IMR-90 (cell line): Measurements from ENCODE around the gene AHR. TPM values are rescaled to one million over a fixed set of nuclear protein-coding genes. Genes with fewer than 3 reads are reported as not detected.

ENCODE experiments used
- ATAC-seq: fragments of 200-7000 bp; cut with Tn5 transposase; 2 replicates; pipeline ENCODE4 v1.9.1; 2020; ENCODE audit warnings: low read depth, mild to moderate bottlenecking, moderate library complexity
- BruUV-seq: library from RNA; stranded (reverse); fragments of 400-500 nt; replicated peaks from 2 replicates; lab custom pipeline; 2021; lab: Mats Ljungman, UMichigan
- CTCF ChIA-PET: fragments of 300-600 bp; formaldehyde crosslinking; extraction: SDS; loops from one replicate; lab custom pipeline; 2021; ENCODE audit warnings: antibody characterized with exemption; lab: Yijun Ruan, JAX
- POLR2A ChIA-PET: fragments of 300-600 bp; sonication (Branson Sonifier 250); formaldehyde crosslinking; loops from one replicate; lab custom pipeline; 2022; ENCODE audit warnings: antibody characterized with exemption; ENCODE audit not compliant: unreplicated experiment; lab: Charles Lee
- DNase-seq: peaks from one replicate; pipeline ENCODE4 v3.0.0; 2013
- H2AFZ ChIP-seq: replicated peaks from 2 replicates; pipeline ENCODE3; 2013; ENCODE audit warnings: low read length, mild to moderate bottlenecking; ENCODE audit not compliant: poor library complexity
- H2AK5ac ChIP-seq: 2 replicates; pipeline ENCODE4 v1.6.1; 2013; ENCODE audit warnings: low read depth, low read length, inconsistent platforms
- H2AK9ac ChIP-seq: replicated peaks from 2 replicates; pipeline ENCODE3; 2013; ENCODE audit warnings: mild to moderate bottlenecking, low read depth, low read length, moderate library complexity; ENCODE audit not compliant: poor library complexity
- H2BK120ac ChIP-seq: 2 replicates; pipeline ENCODE4 v1.6.1; 2013; ENCODE audit warnings: low read depth, low read length, inconsistent platforms
- H2BK15ac ChIP-seq: 3 replicates; pipeline ENCODE4 v1.6.1; 2013; ENCODE audit warnings: low read depth, low read length, inconsistent platforms
- H2BK20ac ChIP-seq: 2 replicates; pipeline ENCODE4 v1.6.1; 2013; ENCODE audit warnings: low read depth, mild to moderate bottlenecking, inconsistent platforms, low read length, moderate library complexity
- H2BK5ac ChIP-seq: 2 replicates; pipeline ENCODE4 v1.6.1; 2013; ENCODE audit warnings: mild to moderate bottlenecking, low read depth, low read length, inconsistent platforms; ENCODE audit not compliant: poor library complexity, severe bottlenecking
- H3K14ac ChIP-seq: replicated peaks from 2 replicates; pipeline ENCODE4 v1.6.1; 2013; ENCODE audit warnings: low read depth, low read length, inconsistent platforms
- H3K18ac ChIP-seq: 2 replicates; pipeline ENCODE4 v1.6.1; 2013; ENCODE audit warnings: low read depth, low read length, control low read depth
- H3K23ac ChIP-seq: 2 replicates; pipeline ENCODE4 v1.6.1; 2013; ENCODE audit warnings: low read depth, low read length, inconsistent platforms
- H3K27ac ChIP-seq: 2 replicates; pipeline ENCODE4 v1.5.1; 2013; ENCODE audit warnings: mild to moderate bottlenecking, control low read depth, low read length; ENCODE audit not compliant: insufficient read depth
- H3K27me3 ChIP-seq: 2 replicates; pipeline ENCODE4 v1.6.1; 2013; ENCODE audit warnings: low read length; ENCODE audit not compliant: control insufficient read depth, insufficient read depth
- H3K36me3 ChIP-seq: 2 replicates; pipeline ENCODE4 v1.6.1; 2013; ENCODE audit warnings: low read length, mixed read lengths; ENCODE audit not compliant: control insufficient read depth, insufficient read depth
- H3K4ac ChIP-seq: 2 replicates; pipeline ENCODE4 v1.6.1; 2013; ENCODE audit warnings: low read depth, low read length, inconsistent platforms
- H3K4me1 ChIP-seq: 2 replicates; pipeline ENCODE4 v1.6.1; 2013; ENCODE audit warnings: low read length, mixed read lengths; ENCODE audit not compliant: control insufficient read depth, insufficient read depth
- H3K4me2 ChIP-seq: 2 replicates; pipeline ENCODE4 v1.6.1; 2013; ENCODE audit warnings: low read depth, mild to moderate bottlenecking, control low read depth, low read length, moderate library complexity
- H3K4me3 ChIP-seq: 2 replicates; pipeline ENCODE4 v1.5.1; 2013; ENCODE audit warnings: low read depth, mild to moderate bottlenecking, control low read depth, low read length, moderate library complexity; ENCODE audit not compliant: insufficient read depth
- H3K56ac ChIP-seq: 2 replicates; pipeline ENCODE4 v1.6.1; 2013; ENCODE audit warnings: low read length, inconsistent platforms; ENCODE audit not compliant: insufficient read depth; ENCODE audit errors: extremely low read depth
- H3K79me1 ChIP-seq, 2 experiments: 2 replicates each; pipeline ENCODE4 v1.6.1; 2013; ENCODE audit warnings: low read length in 2 of 2, inconsistent platforms in 1 of 2, low read depth in 1 of 2
- H3K9ac ChIP-seq: 2 replicates; pipeline ENCODE4 v1.6.1; 2013; ENCODE audit warnings: low read depth, low read length, control low read depth
- H3K9me1 ChIP-seq: 2 replicates; pipeline ENCODE4 v1.6.1; 2013; ENCODE audit warnings: low read length, inconsistent platforms; ENCODE audit not compliant: insufficient read depth
- H3K9me3 ChIP-seq: 2 replicates; pipeline ENCODE4 v1.6.1; 2013; ENCODE audit warnings: low read length; ENCODE audit not compliant: control insufficient read depth, insufficient read depth
- H4K20me1 ChIP-seq: 2 replicates; pipeline ENCODE4 v1.6.1; 2013; ENCODE audit warnings: low read length, inconsistent platforms; ENCODE audit not compliant: insufficient read depth
- H4K5ac ChIP-seq: 2 replicates; pipeline ENCODE4 v1.6.1; 2013; ENCODE audit warnings: mild to moderate bottlenecking, low read depth, low read length, control low read depth
- H4K8ac ChIP-seq, 2 experiments: 2 replicates each; pipeline ENCODE4 v1.6.1; 2013; ENCODE audit warnings: low read depth in 2 of 2, low read length in 2 of 2, control low read depth in 1 of 2, inconsistent platforms in 1 of 2
- H4K91ac ChIP-seq: 2 replicates; pipeline ENCODE4 v1.6.1; 2013; ENCODE audit warnings: low read depth, low read length, inconsistent platforms; ENCODE audit not compliant: insufficient read depth
- BHLHE40 ChIP-seq: fragments of 150-350 bp; IDR thresholded peaks from 2 replicates; pipeline ENCODE4 v1.6.1; 2016; ENCODE audit warnings: mild to moderate bottlenecking, low read depth, low read length
- MXI1 ChIP-seq: IDR thresholded peaks from 2 replicates; pipeline ENCODE4 v1.6.1; 2012; ENCODE audit warnings: low read depth, mild to moderate bottlenecking, low read length, moderate library complexity, borderline replicate concordance
- RFX5 ChIP-seq: IDR thresholded peaks from 2 replicates; pipeline ENCODE4 v1.8.0; 2012; ENCODE audit warnings: low read depth, mild to moderate bottlenecking, low read length, moderate library complexity
- SMC3 ChIP-seq: fragments of 150-350 bp; IDR thresholded peaks from 2 replicates; pipeline ENCODE4 v1.6.1; 2016; ENCODE audit warnings: low read depth, mild to moderate bottlenecking, antibody characterized with exemption, low read length, moderate library complexity
- WGBS, 2 experiments: methylation state at CpG; one replicate each; pipeline versions ENCODE4 v1.1.5 to v1.1.7; 2013; ENCODE audit warnings: missing lambda C conversion rate in 2 of 2; ENCODE audit not compliant: insufficient read length in 1 of 2; ENCODE audit errors: extremely low coverage in 2 of 2; 5-methylcytosine and 5-hydroxymethylcytosine counted together
- dilution Hi-C: fragments of 300-500 bp; cut with HindIII; formaldehyde crosslinking; loops from one replicate; pipeline ENCODE4 v1.14.3; 2018; ENCODE audit warnings: low sequenced_read_pairs; ENCODE audit not compliant: unreplicated experiment
- in situ Hi-C: fragments of 300-500 bp; cut with MboI; formaldehyde crosslinking; loops from 3 replicates; pipeline ENCODE4 v1.14.3; 2019; ENCODE audit warnings: low sequenced_read_pairs, inconsistent platforms, mixed read lengths
- intact Hi-C: fragments of 100-400 bp; cut with micrococcal nuclease; formaldehyde crosslinking; loops from 2 replicates; pipeline ENCODE4 v1.10.0; 2022
- polyA plus RNA-seq, 3 experiments: library from polyadenylated mRNA; depleted of rRNA; stranded (reverse); fragments of >200 nt; gene quantifications; 2 replicates each; pipeline ENCODE4 v1.2.3, GENCODE V29; 2012; ENCODE audit warnings: low replicate concordance in 1 of 3
- total RNA-seq: library from RNA; depleted of rRNA; stranded (reverse); fragments of >200 nt; gene quantifications from 2 replicates; pipeline ENCODE4 v1.2.3, GENCODE V29; 2012

Gene AHR
- total and polyA plus RNA-seq, 2 of the 4 experiments (the other 2 are of a cell fraction) = 6.9 to 55.2 TPM

- Histone ChIP-seq H2AFZ (no peak overlapping the region), H2BK5ac (peak overlapping the region; percentile 47), H2AK9ac (no peak overlapping the region), H3K27me3 (no peaks in the 10 kb centered on the region), H3K79me1 (peaks cover 28 to 50% of the 10 kb centered on the region in 2 experiments), H3K56ac (no peak overlapping the region), H3K27ac (no peak overlapping the region), H4K5ac (peak overlapping the region; percentile 35; the same call in 1 of the 2 replicates), H3K14ac (0 out of 2 replicates have a peak overlapping the region, but pooled peaks have one; percentile 59), H4K20me1 (peaks cover 14% of the 10 kb centered on the region; the same call in 1 of the 2 replicates), H2BK20ac (0 out of 2 replicates have a peak overlapping the region, but pooled peaks have one; percentile 24), H3K4me3 (no peak overlapping the region), H4K91ac (peak overlapping the region; percentile 37; the same call in 1 of the 2 replicates), H2AK5ac (peak overlapping the region; percentile 52; the same call in 1 of the 2 replicates), H3K9me1 (no peaks in the 10 kb centered on the region; the same call in 1 of the 2 replicates), H3K18ac (peak overlapping the region; percentile 64; the same call in 1 of the 2 replicates), H2BK120ac (0 out of 2 replicates have a peak overlapping the region, but pooled peaks have one; percentile 13), H4K8ac (peak overlapping the region in 1 of 2 experiments; percentile 38; a peak in 1 of 4 replicates), H3K9ac (no peak overlapping the region), H3K23ac (no peak overlapping the region), H3K4me1 (peaks cover 17% of the 10 kb centered on the region), H3K9me3 (no peaks in the 10 kb centered on the region), H2BK15ac (no peak overlapping the region; the same call in 2 of the 3 replicates), H3K36me3 (peaks cover 2% of the 10 kb centered on the region; the same call in 1 of the 2 replicates), H3K4ac (0 out of 2 replicates have a peak overlapping the region, but pooled peaks have one; percentile 57), H3K4me2 (peak overlapping the region; percentile 55; the same call in 1 of the 2 replicates)
- dilution Hi-C loops (no loop called here), in situ Hi-C loops (loop anchor here (10.0 kb wide), 1 partner anchor 339 kb away; no protein-coding TSS in a partner anchor), intact Hi-C loops (loop anchor here (5.0 kb wide), 2 partner anchors 102 to 227 kb away; no protein-coding TSS in a partner anchor)
- CTCF ChIA-PET = interaction anchor here (0.5 to 1.1 kb wide), 4 partner anchors 9 to 296 kb away, joined by 3 to 6 read pairs (median 3); no protein-coding TSS in a partner anchor
- POLR2A ChIA-PET = no interaction called here
- ATAC-seq (no peak), DNase-seq (no peak)
- BruUV-seq = no TSS peak
- no CpG with 5 or more reads among the region's 6 CpGs for WGBS, 2 experiments
- no peak for TF ChIP-seq BHLHE40
- TF ChIP-seq RFX5 = no peak
- TF ChIP-seq SMC3 = no peak
- no peak for TF ChIP-seq MXI1
Observed at GRCh38 chr7:17305387-17306171, 7.1 kb downstream of the AHR start.
